NT2/D1 (cell line): ENCODE measurements around the gene DIAPH3.

ENCODE experiments used
- DNase-seq: peaks from one replicate; pipeline ENCODE4 v3.0.0-alpha.2; 2011; ENCODE audit warnings: low read depth, low spot score
- H3K27me3 ChIP-seq: 2 replicates; pipeline ENCODE4 v1.6.0; 2011; ENCODE audit warnings: mild to moderate bottlenecking; ENCODE audit not compliant: insufficient read length, insufficient read depth
- H3K36me3 ChIP-seq: 2 replicates; pipeline ENCODE4 v1.6.1; 2011; ENCODE audit warnings: mild to moderate bottlenecking, low read length, mixed read lengths; ENCODE audit not compliant: insufficient read depth, insufficient read length
- H3K4me1 ChIP-seq: 2 replicates; pipeline ENCODE4 v1.5.1; 2011; ENCODE audit not compliant: insufficient read depth, insufficient read length
- H3K4me3 ChIP-seq: 2 replicates; pipeline ENCODE4 v1.5.1; 2011; ENCODE audit warnings: low read depth; ENCODE audit not compliant: insufficient read length
- H3K9ac ChIP-seq: 2 replicates; pipeline ENCODE4 v1.6.0; 2011; ENCODE audit warnings: low read depth; ENCODE audit not compliant: insufficient read length
- H3K9me3 ChIP-seq: 2 replicates; pipeline ENCODE4 v1.5.1; 2011; ENCODE audit warnings: mild to moderate bottlenecking, low read length; ENCODE audit not compliant: insufficient read depth
- SUZ12 ChIP-seq: IDR thresholded peaks from 2 replicates; pipeline ENCODE4 v1.6.1; 2011; ENCODE audit not compliant: insufficient read length, insufficient read depth; ENCODE audit errors: extremely low read depth
- YY1 ChIP-seq: IDR thresholded peaks from 2 replicates; pipeline ENCODE4 v1.6.1; 2011; ENCODE audit not compliant: insufficient read length, insufficient read depth
- ZNF274 ChIP-seq: IDR thresholded peaks from 2 replicates; pipeline ENCODE4 v1.6.1; 2011; ENCODE audit warnings: mild to moderate bottlenecking, low read depth, low read length

DIAPH3 gene

DNA sequence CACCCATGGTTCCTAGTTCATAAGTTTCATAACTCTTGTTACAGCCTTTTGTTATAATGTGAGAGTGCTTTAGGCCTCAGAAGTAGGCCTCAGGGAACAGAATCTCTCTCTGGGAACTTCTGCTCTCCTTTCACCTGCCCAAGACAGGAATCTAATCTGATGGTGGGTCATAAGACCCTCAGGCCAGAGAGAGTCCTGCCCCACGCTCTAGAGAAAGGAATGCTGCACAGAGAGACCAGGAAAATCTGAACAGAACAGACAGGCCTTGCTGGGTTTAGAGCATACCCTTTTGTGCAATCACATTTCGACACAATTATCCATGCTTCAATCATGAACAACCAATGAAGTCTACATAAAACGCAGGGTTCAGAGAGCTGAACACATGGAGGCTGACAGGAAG lies 3.4 kb upstream of the DIAPH3 start:
- Histone ChIP-seq H3K4me1 (no peaks in the 10 kb centered on the region), H3K9ac (no peak overlapping the region), H3K27me3 (no peaks in the 10 kb centered on the region), H3K4me3 (no peak overlapping the region), H3K36me3 (no peaks in the 10 kb centered on the region), H3K9me3 (no peaks in the 10 kb centered on the region)
- TF ChIP-seq ZNF274: no peak
- no peak for TF ChIP-seq SUZ12
- TF ChIP-seq YY1: no peak
- no peak for DNase-seq

DNA sequence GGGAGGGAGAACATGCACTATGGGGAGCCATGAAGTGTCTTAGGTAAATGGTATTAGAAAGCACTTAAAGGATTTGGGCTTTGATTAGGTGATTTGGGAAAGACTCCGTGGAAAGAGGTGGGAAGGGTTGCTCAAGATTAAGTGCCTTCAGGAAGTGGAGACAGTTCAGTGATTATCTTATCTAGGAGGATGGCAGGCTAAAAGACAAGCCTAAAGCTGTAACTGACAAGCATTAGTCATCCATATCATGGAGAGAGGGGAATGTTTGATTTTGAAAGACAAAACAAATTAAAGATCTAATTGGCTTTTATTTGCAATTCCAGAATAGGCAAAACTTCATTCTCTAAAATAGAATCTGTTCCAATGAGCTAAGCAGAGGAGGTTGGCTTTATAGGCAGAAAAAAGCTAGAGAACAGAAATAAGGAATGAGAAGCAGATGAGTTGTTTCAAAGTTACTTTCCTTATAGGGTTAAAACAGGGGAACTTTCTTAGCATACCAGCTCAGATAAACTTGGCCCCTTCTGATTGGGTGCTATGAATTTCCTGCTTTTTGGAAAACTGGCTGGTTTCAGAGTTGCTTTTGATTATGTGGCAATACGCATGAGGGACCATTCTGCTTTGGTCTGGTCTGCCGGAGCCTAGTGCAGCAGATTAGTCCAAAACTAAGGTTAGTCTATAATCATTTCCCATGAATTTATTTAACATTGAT lies 1.8 kb upstream of the DIAPH3 start:
- Histone ChIP-seq H3K9ac (no peak overlapping the region), H3K9me3 (no peaks in the 10 kb centered on the region), H3K4me1 (no peaks in the 10 kb centered on the region), H3K36me3 (peaks cover 9% of the 10 kb centered on the region), H3K27me3 (no peaks in the 10 kb centered on the region), H3K4me3 (no peak overlapping the region)
- no peak for TF ChIP-seq SUZ12
- TF ChIP-seq YY1: no peak
- TF ChIP-seq ZNF274: no peak
- DNase-seq: no peak

- no peaks in the 10 kb centered on the region for H3K27me3 ChIP-seq
- no peaks in the 10 kb centered on the region for H3K4me1 ChIP-seq
- DNase-seq: no peak
- peaks cover 9% of the 10 kb centered on the region for H3K36me3 ChIP-seq
- no peak for TF ChIP-seq ZNF274
- H3K9ac ChIP-seq: peak overlapping the region; percentile 85
- peak overlapping the region; percentile 67 for H3K4me3 ChIP-seq
- no peaks in the 10 kb centered on the region for H3K9me3 ChIP-seq
These were observed 634 bp upstream of the DIAPH3 start for GRCh38 chr13:60164234-60164889.

DNA sequence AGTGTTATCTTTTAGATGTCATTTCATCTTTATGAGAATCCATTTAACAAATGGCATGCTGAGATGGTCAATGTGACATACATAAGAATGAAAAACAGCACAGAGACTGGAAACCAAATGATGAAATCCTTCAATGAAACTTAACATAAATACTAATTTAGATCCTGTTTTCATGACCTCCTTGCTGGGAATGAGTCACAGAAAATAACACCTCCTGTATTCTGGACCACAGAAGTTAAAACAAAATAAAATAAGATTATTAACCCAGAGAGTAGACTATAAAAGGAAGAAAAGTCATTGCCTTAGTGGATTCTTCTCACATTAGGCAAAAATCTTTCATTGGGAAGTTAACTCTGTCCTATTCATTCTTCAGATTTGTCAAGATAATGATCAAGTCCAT lies 1.6 kb downstream of the DIAPH3 start:
- Histone ChIP-seq H3K4me1 (no peaks in the 10 kb centered on the region), H3K9ac (no peak overlapping the region), H3K9me3 (no peaks in the 10 kb centered on the region), H3K36me3 (peaks cover 9% of the 10 kb centered on the region), H3K27me3 (no peaks in the 10 kb centered on the region), H3K4me3 (no peak overlapping the region)
- DNase-seq: no peak
- TF ChIP-seq ZNF274 (no peak), YY1 (no peak), SUZ12 (no peak)

GRCh38 chr13:60158321-60158801 lies 5.4 kb downstream of the DIAPH3 start:
- Histone ChIP-seq H3K9me3 (no peaks in the 10 kb centered on the region), H3K9ac (no peak overlapping the region), H3K27me3 (no peaks in the 10 kb centered on the region), H3K4me1 (no peaks in the 10 kb centered on the region), H3K36me3 (peaks cover 9% of the 10 kb centered on the region), H3K4me3 (no peak overlapping the region)
- no peak for DNase-seq
- TF ChIP-seq SUZ12 (no peak), YY1 (no peak), ZNF274 (no peak)

DNA sequence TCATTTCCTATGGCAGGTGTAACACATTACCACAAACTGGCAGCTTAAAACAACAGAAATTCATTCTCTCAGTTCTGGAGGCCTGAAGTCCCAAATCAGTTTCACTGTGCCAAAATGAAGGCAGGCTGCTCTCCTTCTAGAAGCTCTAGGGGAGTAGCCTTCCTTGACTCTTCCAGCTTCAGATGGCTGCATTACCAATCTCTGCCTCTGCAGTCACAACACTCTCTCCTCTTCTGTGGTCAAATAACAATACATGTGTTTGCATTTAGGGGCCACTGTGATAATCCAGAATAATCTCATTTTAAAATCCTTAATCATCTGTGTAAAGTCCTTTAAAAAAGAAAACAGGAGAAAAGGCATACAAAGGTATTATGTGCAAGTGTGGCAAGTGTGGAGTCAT lies 7.8 kb downstream of the DIAPH3 start:
- H3K27me3 ChIP-seq: no peaks in the 10 kb centered on the region
- no peak overlapping the region for H3K4me3 ChIP-seq
- H3K36me3 ChIP-seq: peaks cover 4% of the 10 kb centered on the region
- H3K9ac ChIP-seq: no peak overlapping the region
- H3K4me1 ChIP-seq: no peaks in the 10 kb centered on the region
- H3K9me3 ChIP-seq: no peaks in the 10 kb centered on the region
- TF ChIP-seq ZNF274 (no peak), YY1 (no peak), SUZ12 (no peak)
- DNase-seq: no peak

- DNase-seq: no peak
- H3K27me3 ChIP-seq: no peaks in the 10 kb centered on the region
- TF ChIP-seq SUZ12: no peak
- TF ChIP-seq ZNF274: no peak
- no peak for TF ChIP-seq YY1
- H3K9ac ChIP-seq: no peak overlapping the region
- no peaks in the 10 kb centered on the region for H3K36me3 ChIP-seq
- no peaks in the 10 kb centered on the region for H3K4me1 ChIP-seq
- H3K9me3 ChIP-seq: no peaks in the 10 kb centered on the region
- H3K4me3 ChIP-seq: no peak overlapping the region
These were observed 10.8 kb downstream of the DIAPH3 start for GRCh38 chr13:60152904-60153303.
